NCI-H1694 treated with DMSO at 0.1 percent for 48 hours (cell line): ENCODE measurements around the gene DDIT3.

Source experiments
- DNase-seq: peaks from one replicate; lab custom pipeline; 2025; lab: John Stamatoyannopoulos, UW

DDIT3 gene

DNA sequence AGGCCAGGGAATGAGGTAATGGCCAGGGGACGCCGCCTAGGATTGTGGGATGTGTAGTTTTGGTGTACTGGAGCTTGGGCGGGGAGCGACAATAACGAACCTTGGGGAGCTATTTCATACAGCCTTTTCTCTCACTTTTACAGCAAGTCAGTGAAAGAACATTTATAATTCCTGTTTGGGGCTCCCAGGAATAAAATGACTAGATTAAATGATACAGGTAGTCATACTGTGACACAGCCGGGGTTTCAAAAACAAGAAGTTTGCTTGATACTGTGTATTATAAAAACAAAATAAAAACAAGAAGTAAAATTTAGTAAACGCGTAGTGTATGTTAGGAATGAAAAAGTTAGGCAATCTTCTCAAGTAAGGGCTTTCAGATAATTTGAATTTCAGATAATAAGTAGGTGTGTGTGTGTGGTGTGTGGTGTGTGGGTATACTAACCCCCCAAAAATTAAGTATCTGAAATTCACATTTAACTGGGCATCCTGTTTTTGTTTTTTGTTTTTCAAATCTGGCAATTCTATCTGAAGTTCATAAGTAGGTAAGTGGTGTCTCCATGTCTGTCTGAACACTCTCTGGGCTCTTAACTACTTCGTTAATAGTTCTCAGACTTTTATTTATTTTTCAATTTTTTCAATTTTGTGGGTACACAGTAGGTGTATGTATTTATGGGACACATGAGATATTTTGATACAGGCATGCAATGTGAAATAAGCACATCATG, 27.1 kb upstream of the DDIT3 start:
- no peak for DNase-seq

DNA sequence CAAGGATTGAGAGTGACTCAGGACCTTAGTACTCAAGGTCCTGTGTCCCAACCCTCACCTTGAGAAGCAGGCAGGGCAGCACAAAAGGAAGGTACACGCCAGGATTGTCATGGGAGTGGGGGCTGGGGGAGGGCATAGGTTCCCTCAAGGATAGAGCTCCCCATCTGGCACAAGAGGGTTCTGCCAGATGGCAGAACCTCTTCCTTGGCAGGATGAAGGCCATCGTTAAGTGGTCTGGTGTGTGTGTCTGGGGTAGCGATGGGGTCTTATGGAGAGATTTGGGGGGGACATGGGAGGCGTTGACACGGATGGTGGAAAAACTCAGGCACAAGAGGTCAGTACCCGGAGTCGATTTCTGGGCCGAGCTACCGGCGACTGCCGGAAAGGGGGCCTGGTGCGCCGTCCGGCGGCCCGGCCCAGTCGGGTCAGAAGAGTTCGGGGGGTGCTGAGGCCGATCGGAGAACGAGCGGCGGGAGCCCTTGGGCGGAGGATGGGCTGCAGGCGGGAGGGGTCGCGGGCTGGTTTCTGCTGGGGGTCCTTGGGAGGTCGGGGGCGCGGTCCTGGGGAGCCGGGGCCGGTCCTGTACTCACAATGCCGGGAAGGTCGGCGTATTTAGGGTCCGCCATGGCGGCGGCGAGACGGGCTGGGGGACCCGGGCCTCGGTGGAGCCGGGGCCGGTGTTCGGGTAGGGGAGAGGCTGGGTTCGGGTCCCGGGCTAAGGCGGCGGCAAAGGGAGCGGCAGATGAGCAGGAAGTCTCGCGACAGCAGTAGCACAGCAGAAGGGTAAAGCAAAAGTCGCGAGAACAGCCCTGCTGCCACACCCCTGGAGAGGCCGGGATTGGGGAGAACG, 26.3 kb upstream of the DDIT3 start, which contains the start of gene DCTN2:
Gene DCTN2 (minus strand): TSS at position 755 of the 850 bp plus-strand sequence. CDS start 129 bp downstream, at position 626.
- DNase-seq, result peak; percentile 95

DNA sequence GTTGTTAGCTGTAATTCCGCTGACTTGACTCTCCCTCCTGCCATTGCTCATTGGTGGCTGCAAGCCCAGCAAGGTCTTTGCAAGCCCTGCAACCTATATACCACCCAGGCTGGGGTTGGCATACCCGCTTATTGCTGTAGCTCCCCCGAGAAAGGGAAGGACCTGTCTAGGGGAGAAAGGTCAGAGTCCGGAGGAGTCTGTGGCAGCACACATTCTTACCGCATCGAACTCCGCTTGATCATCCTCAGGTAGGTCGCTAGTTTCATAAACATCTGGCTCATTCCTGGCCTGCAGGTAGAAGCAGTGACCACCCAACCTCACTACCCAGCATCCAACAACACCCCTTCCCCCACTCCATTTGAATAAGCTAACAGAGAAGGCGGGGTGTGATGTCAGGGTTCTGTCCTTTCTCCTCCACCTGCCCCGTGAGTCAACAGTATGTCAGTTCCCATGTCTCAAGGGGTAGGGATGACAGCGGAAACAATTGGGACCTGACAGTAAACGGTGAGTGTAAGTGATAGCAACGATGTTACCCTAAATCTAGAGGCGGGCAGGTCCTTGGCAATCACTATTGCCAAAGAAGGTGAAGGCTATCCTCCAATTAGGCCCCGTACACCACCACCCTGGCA, 25.6 kb upstream of the DDIT3 start:
- no peak for DNase-seq

DNA sequence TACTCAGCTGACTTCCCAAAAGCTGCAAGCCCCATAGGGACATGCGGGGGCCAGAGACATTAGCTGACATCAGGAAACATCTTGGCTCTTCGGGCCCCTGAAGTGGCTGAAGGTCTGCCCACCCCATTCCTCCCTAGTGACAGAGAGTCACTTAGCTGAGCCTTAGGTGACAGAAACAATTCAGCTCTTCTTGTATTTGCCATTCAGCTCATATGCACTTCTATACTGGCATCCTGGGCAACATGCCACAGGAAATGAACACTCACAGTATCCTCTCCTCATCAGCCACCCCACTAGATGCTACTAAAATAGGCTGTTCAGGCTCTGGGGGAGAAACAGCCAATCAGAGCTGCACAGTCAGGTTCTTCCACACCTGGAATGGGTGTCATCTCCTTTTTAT, 23.3 kb upstream of the DDIT3 start:
- DNase-seq, result no peak

DNA sequence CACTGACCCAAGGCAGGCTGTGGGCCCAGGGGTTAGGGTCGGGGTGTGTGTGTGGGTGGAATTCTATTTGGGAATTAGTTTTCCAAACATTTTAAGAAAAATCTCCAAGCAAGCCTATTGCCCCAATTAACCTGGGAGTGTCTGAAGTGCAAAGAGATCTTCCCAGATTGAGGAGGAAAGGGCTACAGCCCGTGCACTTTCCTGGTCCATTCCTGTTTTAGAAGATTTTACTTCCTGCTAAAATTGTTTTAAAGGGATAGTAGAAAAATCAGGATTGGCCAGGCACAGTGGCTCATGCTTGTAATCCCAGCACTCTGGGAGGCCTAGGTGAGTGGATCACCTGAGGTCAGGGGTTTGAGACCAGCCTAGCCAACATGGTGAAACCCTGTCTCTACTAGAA, 21.4 kb upstream of the DDIT3 start:
- no peak for DNase-seq

- DNase-seq, result no peak
Observed at GRCh38 chr12:57541001-57541400, 20.7 kb upstream of the DDIT3 start.

GRCh38 chr12:57539134-57539768, 18.9 kb upstream of the DDIT3 start:
- DNase-seq, result no peak

GRCh38 chr12:57536597-57536942, 16.3 kb upstream of the DDIT3 start:
- DNase-seq, result no peak

- DNase-seq, result no peak
Observed at GRCh38 chr12:57535764-57536596, 15.7 kb upstream of the DDIT3 start.

DNA sequence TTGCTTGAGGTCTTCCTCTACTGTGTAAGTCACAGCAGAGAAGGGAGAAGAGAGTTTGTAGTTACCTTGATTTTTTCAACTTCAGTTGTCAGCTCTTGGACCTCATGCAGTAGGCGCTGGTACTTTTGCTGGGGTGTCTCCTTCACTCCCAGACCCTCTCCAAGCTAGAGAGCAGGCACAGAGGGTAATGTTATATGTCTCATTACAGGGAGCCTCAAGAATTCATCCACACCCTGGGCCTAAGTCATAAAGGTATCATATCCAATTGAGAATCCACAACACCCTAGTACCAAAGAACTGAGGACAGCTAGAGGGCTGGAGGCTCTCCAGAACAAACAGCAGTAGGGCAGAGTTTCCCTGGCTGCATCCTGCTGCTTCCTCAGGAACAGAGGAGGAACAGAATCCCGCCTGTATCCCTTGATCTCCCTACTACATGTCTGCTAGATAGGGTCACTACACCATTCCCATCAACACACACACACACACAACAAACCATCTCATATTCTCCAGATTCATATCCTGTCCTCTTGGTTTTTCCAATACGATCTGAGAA, 14.8 kb upstream of the DDIT3 start:
- DNase-seq, result no peak

DNA sequence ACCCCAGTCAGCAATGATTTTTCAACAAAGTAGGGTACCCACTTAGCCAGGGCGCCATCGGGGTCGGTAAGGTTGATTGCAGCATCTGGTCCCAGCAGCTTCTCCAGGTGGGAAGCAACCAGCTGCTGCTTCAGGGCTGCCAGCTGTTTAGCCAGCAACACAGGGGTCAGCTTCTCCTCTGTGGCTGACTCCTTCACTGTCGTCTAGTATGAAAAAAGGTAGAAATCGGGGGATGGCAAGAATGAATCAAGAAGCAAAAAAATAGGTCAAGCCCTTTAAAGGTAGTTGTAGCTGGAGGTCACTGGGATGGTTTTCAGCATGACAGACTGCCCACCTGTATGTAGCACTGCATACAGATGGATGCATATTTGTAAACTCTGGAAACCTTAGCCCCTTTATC, 13.9 kb upstream of the DDIT3 start:
- no peak for DNase-seq

DNA sequence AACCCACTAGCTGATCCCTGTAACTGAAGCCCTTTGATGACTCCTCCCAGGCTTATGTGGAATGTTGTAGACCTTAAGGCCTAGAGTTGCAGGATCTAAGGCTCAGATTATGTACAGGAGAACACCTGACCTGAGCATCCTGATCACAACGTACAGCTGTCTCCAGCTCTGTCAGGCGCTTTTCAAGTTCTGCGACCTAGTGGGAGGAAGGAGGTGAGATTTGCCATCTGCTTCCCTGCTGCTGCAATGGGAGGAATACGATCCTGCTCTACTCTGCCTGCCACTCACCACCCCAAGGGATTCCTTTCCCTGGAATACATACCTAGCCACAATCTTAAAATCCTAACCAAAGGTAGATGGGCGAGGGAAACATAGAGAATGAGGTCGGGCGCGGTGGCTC, 12.8 kb upstream of the DDIT3 start:
- no peak for DNase-seq

DNA sequence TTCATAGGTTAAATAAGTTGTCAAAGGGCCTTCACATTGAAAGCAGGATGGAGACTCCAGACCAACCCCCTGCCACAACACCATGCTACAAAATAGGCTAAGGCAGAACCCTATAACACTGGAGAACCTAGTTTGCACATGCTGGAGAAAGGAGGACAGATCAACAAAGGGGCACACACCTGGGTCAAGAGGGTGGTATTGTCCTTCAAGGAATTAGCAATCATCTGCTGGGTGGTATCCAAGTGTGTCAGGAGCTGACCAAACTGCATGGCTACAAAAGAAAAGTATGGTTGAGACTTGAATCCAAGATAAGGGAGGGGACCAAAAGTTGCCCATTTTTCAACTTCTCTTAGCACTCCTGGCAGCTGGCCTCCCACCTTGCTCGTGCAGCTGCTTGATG, 11.5 kb upstream of the DDIT3 start:
- no peak for DNase-seq

DNA sequence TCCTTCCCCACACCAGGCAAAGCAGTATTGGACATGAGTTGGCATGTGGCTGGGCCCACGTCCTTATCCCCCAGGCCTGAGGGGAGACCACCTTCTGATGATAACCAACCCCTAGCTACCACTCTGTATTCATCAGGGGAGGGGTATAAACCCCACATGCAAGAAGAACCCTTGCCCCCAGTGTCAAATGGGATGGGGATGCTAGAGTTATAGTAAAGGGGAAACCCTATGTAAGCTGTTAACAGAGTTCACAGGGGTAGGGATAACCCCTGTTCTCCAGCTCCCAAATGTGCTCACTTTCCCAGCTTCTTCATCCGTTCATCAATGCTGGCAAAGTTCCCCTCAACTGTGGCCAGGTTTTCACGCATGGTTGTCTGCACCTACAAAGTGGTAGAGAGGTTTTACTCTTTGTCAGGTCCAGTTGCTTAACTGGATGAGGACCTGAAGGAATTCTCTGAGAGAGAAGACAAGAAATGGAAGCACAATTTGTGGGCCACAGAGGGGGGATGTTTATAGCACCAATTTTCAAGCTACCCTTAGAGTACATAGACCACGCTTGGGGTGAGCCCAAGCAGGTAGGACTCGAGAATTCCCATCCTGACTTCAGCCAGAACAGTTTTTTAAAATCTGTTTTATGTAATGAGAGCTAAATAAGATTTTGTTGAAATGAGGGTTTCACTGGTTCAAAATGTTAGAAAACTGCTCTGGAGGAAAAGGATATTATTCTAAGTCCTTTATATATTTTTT, 10.3 kb upstream of the DDIT3 start:
- no peak for DNase-seq

GRCh38 chr12:57529831-57530230, 9.5 kb upstream of the DDIT3 start:
- DNase-seq, result no peak

GRCh38 chr12:57528831-57529555, 8.7 kb upstream of the DDIT3 start:
- no peak for DNase-seq

DNA sequence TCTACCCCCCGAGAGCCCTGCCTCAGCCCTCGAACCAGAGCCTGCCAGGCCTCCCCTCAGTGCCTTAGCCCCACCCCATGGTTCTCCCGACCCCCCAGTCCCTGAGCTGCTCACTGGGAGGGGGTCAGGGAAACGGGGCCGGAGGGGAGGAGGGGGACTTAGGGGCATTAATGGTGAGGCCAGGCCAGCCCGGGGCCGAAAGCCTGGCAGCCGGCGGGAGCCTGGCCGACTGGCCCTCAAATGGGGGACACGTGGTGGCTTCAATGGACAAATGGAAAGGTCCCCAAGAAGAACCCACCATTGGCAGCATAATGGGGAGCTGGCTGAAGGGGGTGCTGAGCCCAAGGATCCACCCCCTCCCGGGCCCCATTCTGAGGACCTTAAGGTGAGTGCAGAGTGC, 7.9 kb upstream of the DDIT3 start:
- no peak for DNase-seq

- DNase-seq, result no peak
Observed at GRCh38 chr12:57527184-57527583, 6.9 kb upstream of the DDIT3 start.

DNA sequence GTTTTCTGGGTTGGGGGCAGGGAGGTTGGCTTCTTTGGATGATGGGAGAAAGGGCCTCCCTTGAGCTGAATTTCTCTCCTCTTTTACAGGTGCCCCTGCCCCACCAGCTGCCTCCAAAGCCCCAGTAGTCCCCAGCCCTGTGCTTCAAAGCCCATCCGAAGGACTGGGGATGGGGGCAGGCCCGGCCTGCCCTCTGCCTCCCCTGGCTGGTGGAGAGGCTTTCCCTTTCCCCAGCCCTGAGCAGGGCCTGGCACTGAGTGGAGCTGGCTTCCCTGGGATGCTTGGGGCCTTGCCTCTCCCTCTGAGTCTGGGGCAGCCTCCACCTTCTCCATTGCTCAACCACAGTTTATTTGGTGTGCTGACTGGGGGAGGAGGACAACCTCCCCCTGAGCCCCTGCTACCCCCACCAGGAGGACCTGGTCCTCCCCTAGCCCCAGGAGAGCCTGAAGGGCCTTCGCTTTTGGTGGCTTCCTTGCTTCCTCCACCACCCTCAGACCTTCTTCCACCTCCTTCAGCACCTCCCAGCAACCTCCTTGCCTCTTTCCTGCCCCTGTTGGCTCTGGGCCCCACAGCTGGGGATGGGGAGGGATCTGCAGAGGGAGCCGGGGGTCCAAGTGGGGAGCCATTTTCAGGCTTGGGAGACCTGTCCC, 6.3 kb upstream of the DDIT3 start:
- no peak for DNase-seq
